Activated CD4-positive, alpha-beta T cell treated with anti-CD3 and anti-CD28 coated beads, Interleukin-2, amount 10 ng/mL, durations not matched to agents 7 days and 5 days (primary cell): ENCODE measurements around the gene KLRC1. TPM values are rescaled to one million over a fixed set of nuclear protein-coding genes. Genes with fewer than 3 reads are reported as not detected.
"Not testable (repeated sequence)": the region's sequence is repeated elsewhere in the genome, so short reads cannot be mapped to it uniquely, and the experiment has no call there.

Experiments used
- CTCF ChIA-PET: fragments of 350-600 bp; sonication (Branson Sonifier 250); formaldehyde crosslinking; loops from one replicate; lab custom pipeline; 2021; ENCODE audit warnings: antibody characterized with exemption; lab: Charles Lee
- POLR2A ChIA-PET: fragments of 350-600 bp; sonication (Branson Sonifier 250); formaldehyde crosslinking; loops from one replicate; lab custom pipeline; 2021; ENCODE audit warnings: antibody characterized with exemption; lab: Charles Lee
- DNase-seq: peaks from one replicate; pipeline ENCODE4 v3.0.0-alpha.2; 2020
- H3K27ac Mint-ChIP-seq: one replicate; pipeline ENCODE4 v1.8.0; 2021; ENCODE audit warnings: mild to moderate bottlenecking, moderate library complexity, mixed read lengths
- H3K27me3 Mint-ChIP-seq: one replicate; pipeline ENCODE4 v1.8.0; 2021; ENCODE audit warnings: mixed read lengths
- H3K36me3 Mint-ChIP-seq: one replicate; pipeline ENCODE4 v1.8.0; 2021; ENCODE audit warnings: low read depth, mixed read lengths
- H3K4me1 Mint-ChIP-seq: one replicate; pipeline ENCODE4 v1.8.0; 2021; ENCODE audit warnings: mixed read lengths
- H3K4me3 Mint-ChIP-seq: one replicate; pipeline ENCODE4 v1.8.0; 2021; ENCODE audit warnings: mild to moderate bottlenecking, moderate library complexity, mixed read lengths
- H3K9me3 Mint-ChIP-seq: one replicate; pipeline ENCODE4 v1.8.0; 2021; ENCODE audit warnings: mixed read lengths
- total RNA-seq, 2 experiments: library from RNA; stranded (reverse); gene quantifications; one replicate each; pipeline ENCODE4 v1.2.3, GENCODE V29; 2021

The KLRC1 gene
- total RNA-seq, 2 experiments from 2014 or later, result not detected

DNA sequence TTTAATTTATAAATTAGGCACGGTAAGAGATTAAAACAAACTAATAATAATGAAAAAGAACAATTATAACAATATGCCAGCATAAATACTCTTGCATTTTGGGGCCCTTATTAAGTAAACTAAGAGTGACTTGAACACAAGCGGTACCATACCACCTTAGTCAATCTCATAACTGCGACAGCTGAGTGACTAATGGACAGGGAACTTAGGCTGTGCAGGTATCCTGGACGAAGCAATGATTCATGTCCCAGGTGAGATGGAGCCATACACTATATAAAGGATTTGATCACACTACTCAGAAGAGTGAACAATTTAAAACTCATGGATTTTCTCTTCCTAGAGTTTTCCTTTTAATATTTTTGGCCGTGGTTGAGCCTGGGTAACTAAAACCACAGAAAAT lies 47.9 kb downstream of the KLRC1 start:
- H3K9me3 Mint-ChIP-seq, result no peaks in the 10 kb centered on the region
- no peak for DNase-seq
- CTCF ChIA-PET, result no interaction called here
- H3K27me3 Mint-ChIP-seq, result peaks cover 21% of the 10 kb centered on the region
- POLR2A ChIA-PET, result no interaction called here
- no peak overlapping the region for H3K4me3 Mint-ChIP-seq
- no peaks in the 10 kb centered on the region for H3K36me3 Mint-ChIP-seq
- no peaks in the 10 kb centered on the region for H3K4me1 Mint-ChIP-seq
- no peak overlapping the region for H3K27ac Mint-ChIP-seq

DNA sequence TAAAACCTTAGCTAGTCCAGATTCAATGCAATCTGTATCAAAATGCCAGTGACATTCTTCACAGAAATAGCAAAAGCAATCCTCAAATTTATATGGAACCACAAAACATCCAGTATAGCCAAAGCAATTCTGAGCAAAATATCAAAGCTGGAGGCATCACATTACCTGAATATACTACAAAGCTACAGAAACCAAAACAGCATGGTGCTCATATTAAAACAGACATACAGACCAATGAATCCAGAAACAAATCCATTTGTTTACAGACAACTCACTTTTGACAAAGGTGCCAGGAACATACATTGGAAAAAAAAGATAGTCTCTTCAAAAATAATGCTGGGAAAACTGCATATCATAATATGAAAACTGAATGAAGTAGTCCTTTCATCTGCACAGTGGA lies 48.4 kb downstream of the KLRC1 start:
- peaks cover 21% of the 10 kb centered on the region for H3K27me3 Mint-ChIP-seq
- no peaks in the 10 kb centered on the region for H3K4me1 Mint-ChIP-seq
- DNase-seq, result no peak
- ChIA-PET CTCF (no interaction called here), POLR2A (no interaction called here)
- no peaks in the 10 kb centered on the region for H3K36me3 Mint-ChIP-seq
- no peak overlapping the region for H3K27ac Mint-ChIP-seq
- no peak overlapping the region for H3K4me3 Mint-ChIP-seq
- no peaks in the 10 kb centered on the region for H3K9me3 Mint-ChIP-seq

GRCh38 chr12:10400829-10401228 lies 52.3 kb downstream of the KLRC1 start:
- no peaks in the 10 kb centered on the region for H3K9me3 Mint-ChIP-seq
- H3K4me3 Mint-ChIP-seq, result no peak overlapping the region
- POLR2A ChIA-PET, result no interaction called here
- DNase-seq, result no peak
- no peaks in the 10 kb centered on the region for H3K36me3 Mint-ChIP-seq
- CTCF ChIA-PET, result no interaction called here
- peaks cover under 1% of the 10 kb centered on the region for H3K4me1 Mint-ChIP-seq
- peaks cover 10% of the 10 kb centered on the region for H3K27me3 Mint-ChIP-seq
- no peak overlapping the region for H3K27ac Mint-ChIP-seq

DNA sequence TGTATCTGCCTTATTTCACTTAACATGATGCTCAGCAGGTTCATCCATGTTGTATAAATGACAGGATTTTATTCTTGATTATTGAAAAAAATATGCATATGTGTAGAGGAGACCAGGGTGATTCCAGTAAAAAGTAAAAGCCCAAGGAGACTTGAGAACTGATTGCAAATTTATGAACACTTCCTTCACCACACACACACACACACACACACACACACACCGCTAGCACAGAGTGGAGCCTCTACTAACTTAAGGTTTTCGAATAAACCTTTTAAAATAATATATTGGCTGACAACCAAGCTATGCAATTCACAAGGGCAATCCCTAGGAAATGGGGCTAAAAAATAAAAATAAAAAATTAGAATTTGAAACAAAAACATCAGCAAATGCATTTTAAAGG lies 55.0 kb downstream of the KLRC1 start:
- H3K27ac Mint-ChIP-seq, result no peak overlapping the region
- no peak for DNase-seq
- H3K4me3 Mint-ChIP-seq, result no peak overlapping the region
- peaks cover 11% of the 10 kb centered on the region for H3K27me3 Mint-ChIP-seq
- no peaks in the 10 kb centered on the region for H3K36me3 Mint-ChIP-seq
- ChIA-PET POLR2A (no interaction called here), CTCF (no interaction called here)
- H3K9me3 Mint-ChIP-seq, result no peaks in the 10 kb centered on the region
- peaks cover 8% of the 10 kb centered on the region for H3K4me1 Mint-ChIP-seq

DNA sequence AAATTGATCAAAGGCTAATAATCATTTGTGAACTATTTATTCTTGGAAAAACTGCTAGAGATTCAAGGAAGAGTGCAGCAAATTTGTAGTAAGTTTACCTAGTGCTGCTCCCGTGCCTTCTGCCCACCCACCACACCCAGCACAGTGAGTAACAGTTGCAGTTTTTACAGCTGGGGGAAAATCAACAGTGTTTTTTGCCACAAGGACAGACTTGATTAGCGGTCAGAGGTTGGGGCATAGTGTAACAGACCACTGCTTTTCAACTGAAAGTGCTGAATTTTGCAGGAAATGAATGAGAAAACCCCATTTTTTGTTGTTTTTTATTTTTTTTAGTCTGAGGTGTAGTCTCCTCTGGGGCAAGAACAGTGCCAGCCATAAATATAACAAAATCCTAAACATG lies 55.9 kb downstream of the KLRC1 start:
- Mint-ChIP-seq H3K9me3 (no peaks in the 10 kb centered on the region), H3K27me3 (peaks cover 14% of the 10 kb centered on the region), H3K27ac (no peak overlapping the region), H3K4me1 (peaks cover 8% of the 10 kb centered on the region), H3K36me3 (no peaks in the 10 kb centered on the region), H3K4me3 (no peak overlapping the region)
- POLR2A ChIA-PET, result no interaction called here
- CTCF ChIA-PET, result no interaction called here
- no peak for DNase-seq

DNA sequence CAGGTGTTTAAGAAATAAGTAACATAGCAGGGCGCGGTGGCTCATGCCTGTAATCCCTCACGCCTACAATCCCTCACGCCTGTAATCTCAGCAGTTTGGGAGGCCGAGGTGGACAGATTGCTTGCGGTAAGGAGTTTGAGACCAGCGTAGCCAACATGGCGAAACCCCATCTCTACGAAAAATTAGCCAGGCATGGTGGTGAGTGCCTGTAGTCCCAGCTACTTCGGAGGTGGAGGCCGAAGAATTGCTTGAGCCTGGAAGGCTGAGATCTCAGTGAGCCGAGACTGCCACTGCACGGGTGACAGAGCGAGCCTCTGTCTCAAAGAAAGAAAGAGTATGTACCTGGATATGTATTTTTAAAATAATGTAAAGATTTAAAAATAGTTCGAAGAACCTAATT lies 57.0 kb downstream of the KLRC1 start:
- H3K4me1 Mint-ChIP-seq, H3K27ac Mint-ChIP-seq, H3K9me3 Mint-ChIP-seq, POLR2A ChIA-PET, DNase-seq, CTCF ChIA-PET, H3K4me3 Mint-ChIP-seq, H3K36me3 Mint-ChIP-seq: not testable (repeated sequence)
- peaks cover 14% of the 10 kb centered on the region for H3K27me3 Mint-ChIP-seq

Other genes with a start within 250 kb of the KLRC1 start
- gene GABARAPL1, start 240.5 kb downstream of the KLRC1 start, total RNA-seq, result 1 to 10 TPM; 5.5 to 6.3 TPM
- under 1 TPM in 1 of 2 experiments, not detected in 1; 0.27 TPM for gene KLRD1, start 145.5 kb downstream of the KLRC1 start, total RNA-seq
- gene KLRK1, start 63.3 kb downstream of the KLRC1 start, total RNA-seq, result under 1 TPM; 0.12 TPM
- not detected for gene KLRC4, start 43.6 kb downstream of the KLRC1 start, total RNA-seq
- gene KLRC3, start 32.8 kb downstream of the KLRC1 start, total RNA-seq, result not detected
- gene KLRC2, start 17.4 kb downstream of the KLRC1 start, total RNA-seq, result not detected
- gene EIF2S3B, start 52.5 kb upstream of the KLRC1 start, total RNA-seq, result 1 to 10 TPM in 1 of 2 experiments, under 1 TPM in 1; 0.97 to 1.0 TPM
- gene MAGOHB, start 160.2 kb upstream of the KLRC1 start, total RNA-seq, result 10 to 100 TPM; 49.2 to 51.3 TPM
- gene STYK1, start 220.7 kb upstream of the KLRC1 start, total RNA-seq, result under 1 TPM; 0.17 to 0.35 TPM